ENCODE results near the gene FAM107B. TPM values are rescaled to one million over a fixed set of nuclear protein-coding genes. Genes with fewer than 3 reads are reported as not detected.
"Not testable (repeated sequence)": the region's sequence is repeated elsewhere in the genome, so short reads cannot be mapped to it uniquely, and the experiment has no call there.

The FAM107B gene
- total RNA-seq, 6 donors from 2014 or later: 44.0 to 136 (median 77.0) TPM

GRCh38 chr10:14724931-14725330 lies 49.8 kb downstream of the FAM107B start:
- Histone ChIP-seq H3K4me3 (no peak overlapping the region), H3K27me3 (no peaks in the 10 kb centered on the region), H3K4me1 (no peaks in the 10 kb centered on the region), H3K27ac (no peak overlapping the region), H3K9me3 (no peaks in the 10 kb centered on the region), H3K36me3 (no peaks in the 10 kb centered on the region)
- no peak for ATAC-seq (ENCODE audit: low FRiP score in 2 of 2)
- DNase-seq: no peak
- 87 to 90% methylated on average over 2 of the region's 2 CpGs for WGBS, 2 donors
- TF ChIP-seq CTCF (IDR thresholded peaks at IDR 0.05) (no peak), EP300 (IDR thresholded peaks at IDR 0.05) (no peak), POLR2AphosphoS5 (IDR thresholded peaks at IDR 0.05) (no peak), POLR2A (IDR thresholded peaks at IDR 0.05) (no peak)

- WGBS, 2 donors: 74 to 77% methylated on average over 5 of the region's 5 CpGs
- H3K27ac ChIP-seq: no peak overlapping the region
- H3K36me3 ChIP-seq: no peaks in the 10 kb centered on the region
Observed at GRCh38 chr10:14723052-14723689, 51.5 kb downstream of the FAM107B start.

GRCh38 chr10:14717552-14717951 lies 57.1 kb downstream of the FAM107B start:
- no peak for TF ChIP-seq EP300 (IDR thresholded peaks at IDR 0.05)
- no peak for TF ChIP-seq POLR2A (IDR thresholded peaks at IDR 0.05)
- no peak for TF ChIP-seq POLR2AphosphoS5 (IDR thresholded peaks at IDR 0.05)
- Histone ChIP-seq H3K4me3 (no peak overlapping the region), H3K27ac (no peak overlapping the region), H3K36me3 (no peaks in the 10 kb centered on the region), H3K4me1 (no peaks in the 10 kb centered on the region), H3K9me3 (no peaks in the 10 kb centered on the region), H3K27me3 (no peaks in the 10 kb centered on the region)
- ATAC-seq (ENCODE audit: low FRiP score in 2 of 2): no peak
- no peak for DNase-seq
- WGBS, 2 donors: 78 to 89% methylated on average over 5 of the region's 5 CpGs

More at GRCh38 chr10:14723052-14723689, 51.5 kb downstream of the FAM107B start:
- DNase-seq (no peak), ATAC-seq (ENCODE audit: low FRiP score in 2 of 2) (no peak)
- no peak for TF ChIP-seq POLR2A (IDR thresholded peaks at IDR 0.05)
- TF ChIP-seq EP300 (IDR thresholded peaks at IDR 0.05): no peak
- TF ChIP-seq CTCF (IDR thresholded peaks at IDR 0.05): no peak
- no peak for TF ChIP-seq POLR2AphosphoS5 (IDR thresholded peaks at IDR 0.05)
- H3K9me3 ChIP-seq: no peaks in the 10 kb centered on the region
- no peaks in the 10 kb centered on the region for H3K27me3 ChIP-seq
- no peak overlapping the region for H3K4me3 ChIP-seq
- H3K4me1 ChIP-seq: no peaks in the 10 kb centered on the region

- Histone ChIP-seq H3K27me3 (no peaks in the 10 kb centered on the region), H3K9me3 (no peaks in the 10 kb centered on the region), H3K36me3 (no peaks in the 10 kb centered on the region), H3K27ac (no peak overlapping the region), H3K4me3 (no peak overlapping the region), H3K4me1 (no peaks in the 10 kb centered on the region)
- ATAC-seq (ENCODE audit: low FRiP score in 2 of 2): no peak
- no peak for DNase-seq
- TF ChIP-seq POLR2A (IDR thresholded peaks at IDR 0.05) (no peak), POLR2AphosphoS5 (IDR thresholded peaks at IDR 0.05) (no peak), EP300 (IDR thresholded peaks at IDR 0.05) (no peak), CTCF (IDR thresholded peaks at IDR 0.05) (no peak)
- 86 to 87% methylated on average over 5 of the region's 5 CpGs for WGBS, 2 donors
Observed at GRCh38 chr10:14712991-14713424, 61.7 kb downstream of the FAM107B start.

GRCh38 chr10:14709344-14709743 lies 65.4 kb downstream of the FAM107B start:
- H3K27me3 ChIP-seq; H3K9me3 ChIP-seq; H3K27ac ChIP-seq; ATAC-seq (ENCODE audit: low FRiP score in 2 of 2); H3K4me1 ChIP-seq; H3K36me3 ChIP-seq; H3K4me3 ChIP-seq; DNase-seq: not testable (repeated sequence)
- 83 to 93% methylated on average over 3 of the region's 3 CpGs for WGBS, 2 donors

- Histone ChIP-seq H3K4me1 (no peaks in the 10 kb centered on the region), H3K36me3 (no peaks in the 10 kb centered on the region), H3K9me3 (no peaks in the 10 kb centered on the region), H3K27me3 (no peaks in the 10 kb centered on the region), H3K4me3 (no peak overlapping the region), H3K27ac (no peak overlapping the region)
- DNase-seq: no peak
- ATAC-seq (ENCODE audit: low FRiP score in 2 of 2): no peak
- 88 to 90% methylated on average over 4 of the region's 4 CpGs for WGBS, 2 donors
- TF ChIP-seq POLR2A (IDR thresholded peaks at IDR 0.05) (no peak), POLR2AphosphoS5 (IDR thresholded peaks at IDR 0.05) (no peak), EP300 (IDR thresholded peaks at IDR 0.05) (no peak), CTCF (IDR thresholded peaks at IDR 0.05) (no peak)
Observed at GRCh38 chr10:14707481-14707880, 67.2 kb downstream of the FAM107B start.
